ENCODE measurements around the gene CDK17. TPM values are rescaled to one million over a fixed set of nuclear protein-coding genes. Genes with fewer than 3 reads are reported as not detected.

The CDK17 gene
- total RNA-seq, 2 donors from 2014 or later: 36.2 to 39.9 TPM

DNA sequence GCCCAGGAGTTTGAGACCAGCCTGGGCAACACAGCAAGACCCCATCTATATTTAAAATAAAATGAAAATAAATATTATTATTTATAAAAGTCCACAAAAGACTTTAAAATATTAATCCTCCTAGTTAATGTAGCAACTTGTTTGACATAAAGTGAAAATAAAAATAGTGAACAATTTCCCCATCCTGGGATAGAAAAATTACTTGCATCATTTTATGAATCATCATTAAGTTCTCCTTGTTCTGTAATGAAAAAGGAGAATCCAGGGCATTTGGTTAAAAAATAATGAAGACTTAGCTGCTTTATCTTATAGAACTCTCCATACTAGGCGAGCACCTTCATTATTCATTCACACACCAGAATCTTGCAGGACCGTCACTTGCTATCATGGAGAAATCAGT is 140.0 kb downstream of the CDK17 start:
- peaks cover 19% of the 10 kb centered on the region for H3K4me1 Mint-ChIP-seq

DNA sequence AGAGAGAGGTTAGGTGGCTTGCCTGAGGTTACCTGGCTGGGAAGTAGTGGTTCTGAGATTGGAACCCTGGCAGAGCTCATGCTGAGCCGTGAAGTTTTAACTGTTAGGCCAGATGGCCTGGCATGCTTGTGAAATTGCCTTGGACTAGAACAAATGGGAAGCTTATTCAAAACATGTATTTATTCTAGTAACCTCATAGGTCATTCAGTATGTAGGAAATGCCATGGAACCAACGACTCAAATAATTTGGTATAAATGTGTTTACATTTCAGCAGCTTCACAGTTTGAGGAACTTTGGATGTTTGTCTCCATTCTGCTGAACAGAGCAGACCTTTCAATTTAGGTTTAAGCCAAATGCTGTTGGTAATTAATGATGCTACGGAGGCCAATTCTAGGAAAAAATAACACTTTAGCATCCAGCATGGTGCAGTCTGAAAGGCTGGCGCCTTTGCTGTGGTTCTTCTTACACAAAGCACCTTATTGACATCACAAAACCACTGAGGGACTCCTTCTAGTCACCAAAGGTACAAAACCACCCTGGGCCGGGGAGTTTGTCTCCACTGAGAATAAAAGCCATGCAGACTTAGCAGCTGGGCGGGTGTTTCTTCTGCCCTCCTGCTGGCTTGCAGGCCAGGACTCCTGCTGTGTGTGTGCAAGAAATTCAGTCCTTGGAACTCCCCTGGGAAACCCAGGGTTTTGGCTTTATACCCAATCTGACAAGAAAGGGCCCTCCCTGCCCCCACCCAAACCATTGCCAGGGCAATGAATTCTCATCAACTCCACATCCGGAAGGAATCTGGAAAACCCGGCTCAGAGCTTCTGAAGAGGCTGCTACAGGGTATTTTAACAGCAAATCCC is 141.9 kb downstream of the CDK17 start:
- H3K27ac ChIP-seq (ENCODE audit: low read depth, low read length): peak overlapping the region; percentile 42
- Mint-ChIP-seq H3K27ac (peak overlapping the region; percentile 55), H3K36me3 (ENCODE audit: low read depth) (peaks cover 33% of the 10 kb centered on the region)

More for the DNA sequence above, 140.0 kb downstream of the CDK17 start:
- Histone ChIP-seq H3K36me3 (ENCODE audit: control insufficient read depth, insufficient read depth, low read length) (peaks cover 48% of the 10 kb centered on the region), H3K9me3 (ENCODE audit: control insufficient read depth, low read length) (no peaks in the 10 kb centered on the region), H3K4me1 (ENCODE audit: control insufficient read depth, insufficient read depth, low read length) (peaks cover 9% of the 10 kb centered on the region), H3K9ac (ENCODE audit: extremely low read depth, low read length, poor library complexity, severe bottlenecking) (no peak overlapping the region), H3K4me3 (ENCODE audit: low read length) (no peak overlapping the region), H3K27me3 (ENCODE audit: control insufficient read depth, insufficient read depth, low read length, poor library complexity, severe bottlenecking) (no peaks in the 10 kb centered on the region), H3K27ac (ENCODE audit: low read depth, low read length) (no peak overlapping the region)
- H3K27ac Mint-ChIP-seq: no peak overlapping the region
- H3K4me3 Mint-ChIP-seq: no peak overlapping the region
- 95% methylated on average over 2 of the region's 2 CpGs; no CpG with 5 or more reads in 1 of the 2 experiments for WGBS, 2 experiments (ENCODE audit: insufficient coverage in 1 of 2, insufficient read length in 1 of 2)
- no peak for DNase-seq
- no peaks in the 10 kb centered on the region for H3K27me3 Mint-ChIP-seq (ENCODE audit: insufficient read depth)
- H3K9me3 Mint-ChIP-seq: no peaks in the 10 kb centered on the region
- H3K36me3 Mint-ChIP-seq (ENCODE audit: low read depth): peaks cover 36% of the 10 kb centered on the region
- TF ChIP-seq, protein P1, sequence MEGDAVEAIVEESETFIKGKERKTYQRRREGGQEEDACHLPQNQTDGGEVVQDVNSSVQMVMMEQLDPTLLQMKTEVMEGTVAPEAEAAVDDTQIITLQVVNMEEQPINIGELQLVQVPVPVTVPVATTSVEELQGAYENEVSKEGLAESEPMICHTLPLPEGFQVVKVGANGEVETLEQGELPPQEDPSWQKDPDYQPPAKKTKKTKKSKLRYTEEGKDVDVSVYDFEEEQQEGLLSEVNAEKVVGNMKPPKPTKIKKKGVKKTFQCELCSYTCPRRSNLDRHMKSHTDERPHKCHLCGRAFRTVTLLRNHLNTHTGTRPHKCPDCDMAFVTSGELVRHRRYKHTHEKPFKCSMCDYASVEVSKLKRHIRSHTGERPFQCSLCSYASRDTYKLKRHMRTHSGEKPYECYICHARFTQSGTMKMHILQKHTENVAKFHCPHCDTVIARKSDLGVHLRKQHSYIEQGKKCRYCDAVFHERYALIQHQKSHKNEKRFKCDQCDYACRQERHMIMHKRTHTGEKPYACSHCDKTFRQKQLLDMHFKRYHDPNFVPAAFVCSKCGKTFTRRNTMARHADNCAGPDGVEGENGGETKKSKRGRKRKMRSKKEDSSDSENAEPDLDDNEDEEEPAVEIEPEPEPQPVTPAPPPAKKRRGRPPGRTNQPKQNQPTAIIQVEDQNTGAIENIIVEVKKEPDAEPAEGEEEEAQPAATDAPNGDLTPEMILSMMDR (conservative IDR thresholded peaks at IDR 0.05): no peak

DNA sequence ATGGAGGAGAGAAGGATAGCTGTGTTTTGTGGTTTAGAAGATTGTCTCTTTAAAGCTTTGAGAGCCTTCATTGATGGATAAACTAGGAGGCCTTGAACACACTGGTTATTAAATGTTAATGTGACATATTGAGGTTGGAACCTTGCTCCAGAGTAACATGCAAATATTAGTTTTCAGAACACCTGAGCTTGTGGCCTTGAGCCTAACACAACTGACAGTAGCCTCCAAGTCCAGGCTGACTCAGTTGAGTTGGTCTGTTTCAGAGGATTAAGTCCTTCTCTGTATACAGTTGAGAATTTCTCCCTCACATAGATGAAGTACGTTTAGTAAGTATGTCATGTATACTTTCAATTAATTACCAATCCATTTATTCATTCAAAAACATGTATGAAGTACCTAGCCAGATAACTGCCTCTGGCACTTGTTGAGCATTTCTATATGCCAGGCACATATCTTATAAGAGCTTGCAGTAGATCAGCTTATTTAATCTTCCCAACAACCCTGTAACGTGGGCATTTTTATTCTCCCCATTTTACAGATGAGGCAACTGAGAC is 142.6 kb downstream of the CDK17 start:
- no peaks in the 10 kb centered on the region for H3K27me3 Mint-ChIP-seq (ENCODE audit: insufficient read depth)
- Histone ChIP-seq H3K9ac (ENCODE audit: extremely low read depth, low read length, poor library complexity, severe bottlenecking) (no peak overlapping the region), H3K27me3 (ENCODE audit: control insufficient read depth, insufficient read depth, low read length, poor library complexity, severe bottlenecking) (no peaks in the 10 kb centered on the region), H3K27ac (ENCODE audit: low read depth, low read length) (no peak overlapping the region), H3K4me3 (ENCODE audit: low read length) (no peak overlapping the region), H3K36me3 (ENCODE audit: control insufficient read depth, insufficient read depth, low read length) (peaks cover 46% of the 10 kb centered on the region), H3K9me3 (ENCODE audit: control insufficient read depth, low read length) (no peaks in the 10 kb centered on the region), H3K4me1 (ENCODE audit: control insufficient read depth, insufficient read depth, low read length) (peaks cover 9% of the 10 kb centered on the region)
- H3K4me3 Mint-ChIP-seq: no peak overlapping the region
- 100% methylated on average over 1 of the region's 2 CpGs; no CpG with 5 or more reads in 1 of the 2 experiments for WGBS, 2 experiments (ENCODE audit: insufficient coverage in 1 of 2, insufficient read length in 1 of 2)
- DNase-seq: no peak
- no peaks in the 10 kb centered on the region for H3K9me3 Mint-ChIP-seq
- H3K36me3 Mint-ChIP-seq (ENCODE audit: low read depth): peaks cover 36% of the 10 kb centered on the region
- no peak overlapping the region for H3K27ac Mint-ChIP-seq
- TF ChIP-seq, protein P1 (conservative IDR thresholded peaks at IDR 0.05): no peak
- peaks cover 6% of the 10 kb centered on the region for H3K4me1 Mint-ChIP-seq

More for the DNA sequence above, 141.9 kb downstream of the CDK17 start:
- peak; percentile 74 for DNase-seq
- Histone ChIP-seq H3K9ac (ENCODE audit: extremely low read depth, low read length, poor library complexity, severe bottlenecking) (no peak overlapping the region), H3K4me1 (ENCODE audit: control insufficient read depth, insufficient read depth, low read length) (peaks cover 9% of the 10 kb centered on the region), H3K27me3 (ENCODE audit: control insufficient read depth, insufficient read depth, low read length, poor library complexity, severe bottlenecking) (no peaks in the 10 kb centered on the region), H3K36me3 (ENCODE audit: control insufficient read depth, insufficient read depth, low read length) (peaks cover 52% of the 10 kb centered on the region), H3K4me3 (ENCODE audit: low read length) (no peak overlapping the region), H3K9me3 (ENCODE audit: control insufficient read depth, low read length) (no peaks in the 10 kb centered on the region)
- no peaks in the 10 kb centered on the region for H3K9me3 Mint-ChIP-seq
- H3K4me1 Mint-ChIP-seq: peaks cover 8% of the 10 kb centered on the region
- H3K4me3 Mint-ChIP-seq: no peak overlapping the region
- H3K27me3 Mint-ChIP-seq (ENCODE audit: insufficient read depth): no peaks in the 10 kb centered on the region
- 50 to 64% methylated on average over 4 to 8 of the region's 8 CpGs for WGBS, 2 experiments (ENCODE audit: insufficient coverage in 1 of 2, insufficient read length in 1 of 2)
- TF ChIP-seq, protein P1 (conservative IDR thresholded peaks at IDR 0.05): no peak

All from endodermal cell (in vitro differentiated cells).